ENCODE data around the gene PSMB5.

The PSMB5 gene

DNA sequence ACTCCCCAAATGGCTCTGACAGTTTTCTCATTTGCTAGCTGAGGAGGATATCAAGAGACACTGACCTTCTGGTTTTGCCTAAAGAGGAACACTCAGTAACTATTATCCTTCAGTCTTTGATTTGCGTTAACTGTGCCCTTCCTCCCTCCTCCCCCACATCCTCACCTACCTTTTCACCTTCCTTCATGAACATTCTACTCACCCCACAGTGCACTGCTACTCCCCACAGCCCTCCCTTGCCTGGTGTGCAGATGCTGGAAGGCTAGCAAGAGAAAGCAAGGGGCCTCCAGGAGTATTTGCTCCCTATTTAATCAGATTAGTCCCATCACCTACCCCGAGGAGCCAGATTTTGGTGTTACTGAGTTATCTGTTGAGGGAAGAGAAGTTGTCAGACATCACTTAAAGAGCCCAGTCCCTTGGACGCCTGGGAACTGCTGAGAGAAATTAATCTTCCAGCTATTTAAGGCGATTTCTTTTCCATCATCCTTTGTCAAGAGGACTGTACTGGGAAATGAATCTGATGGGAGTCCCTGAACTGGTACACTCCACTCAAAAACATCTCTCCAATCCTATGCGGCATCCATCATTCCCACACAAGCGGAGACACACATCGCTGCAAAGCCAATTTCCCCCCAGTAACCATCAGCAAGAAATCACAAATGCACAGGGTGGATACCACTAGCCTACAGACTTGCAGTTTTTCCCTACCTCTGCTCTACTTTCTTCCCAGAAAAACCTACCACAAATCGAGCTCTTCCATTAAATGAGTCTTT is 11.5 kb downstream of the PSMB5 start:
- in situ Hi-C loops (cut with MboI; ENCODE audit: low pct_unique_long_range_greater_than_20kb, low sequenced_read_pairs, unreplicated experiment): no loop called here
- no peak for DNase-seq (ENCODE audit: low spot score)
- TF ChIP-seq, protein P1, sequence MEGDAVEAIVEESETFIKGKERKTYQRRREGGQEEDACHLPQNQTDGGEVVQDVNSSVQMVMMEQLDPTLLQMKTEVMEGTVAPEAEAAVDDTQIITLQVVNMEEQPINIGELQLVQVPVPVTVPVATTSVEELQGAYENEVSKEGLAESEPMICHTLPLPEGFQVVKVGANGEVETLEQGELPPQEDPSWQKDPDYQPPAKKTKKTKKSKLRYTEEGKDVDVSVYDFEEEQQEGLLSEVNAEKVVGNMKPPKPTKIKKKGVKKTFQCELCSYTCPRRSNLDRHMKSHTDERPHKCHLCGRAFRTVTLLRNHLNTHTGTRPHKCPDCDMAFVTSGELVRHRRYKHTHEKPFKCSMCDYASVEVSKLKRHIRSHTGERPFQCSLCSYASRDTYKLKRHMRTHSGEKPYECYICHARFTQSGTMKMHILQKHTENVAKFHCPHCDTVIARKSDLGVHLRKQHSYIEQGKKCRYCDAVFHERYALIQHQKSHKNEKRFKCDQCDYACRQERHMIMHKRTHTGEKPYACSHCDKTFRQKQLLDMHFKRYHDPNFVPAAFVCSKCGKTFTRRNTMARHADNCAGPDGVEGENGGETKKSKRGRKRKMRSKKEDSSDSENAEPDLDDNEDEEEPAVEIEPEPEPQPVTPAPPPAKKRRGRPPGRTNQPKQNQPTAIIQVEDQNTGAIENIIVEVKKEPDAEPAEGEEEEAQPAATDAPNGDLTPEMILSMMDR (IDR thresholded peaks at IDR 0.05; ENCODE audit: extremely low read depth, insufficient read depth, missing control alignments): no peak

DNA sequence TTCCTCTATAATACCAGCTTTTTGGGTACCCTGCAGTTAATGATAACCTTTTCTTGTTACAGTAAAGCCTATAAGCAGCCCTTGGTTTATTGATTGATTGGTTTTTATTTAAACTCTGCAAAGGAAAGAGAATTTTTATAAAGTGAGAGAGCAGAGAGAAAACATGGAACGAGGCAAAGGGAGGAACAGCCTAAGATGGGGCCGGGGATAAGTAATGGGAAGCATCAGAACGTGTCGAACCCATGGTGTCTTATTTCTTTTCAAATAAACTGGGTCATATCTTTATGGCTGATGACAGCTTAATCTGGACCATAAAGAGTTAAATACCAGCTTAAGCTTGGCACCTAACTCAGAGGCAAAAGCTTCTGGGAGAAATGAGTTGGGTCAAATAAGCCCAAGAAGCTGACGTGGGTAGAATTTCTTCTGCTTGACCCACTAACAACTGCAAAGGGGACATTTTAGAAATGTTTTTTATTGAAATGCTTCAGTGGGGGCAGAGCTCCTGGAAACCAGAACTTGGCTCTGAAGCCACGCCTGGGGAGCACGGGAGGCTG is 12.7 kb downstream of the PSMB5 start:
- no peak for DNase-seq (ENCODE audit: low spot score)
- in situ Hi-C loops (cut with MboI; ENCODE audit: low pct_unique_long_range_greater_than_20kb, low sequenced_read_pairs, unreplicated experiment): no loop called here
- TF ChIP-seq, protein P1 (IDR thresholded peaks at IDR 0.05; ENCODE audit: extremely low read depth, insufficient read depth, missing control alignments): no peak

DNA sequence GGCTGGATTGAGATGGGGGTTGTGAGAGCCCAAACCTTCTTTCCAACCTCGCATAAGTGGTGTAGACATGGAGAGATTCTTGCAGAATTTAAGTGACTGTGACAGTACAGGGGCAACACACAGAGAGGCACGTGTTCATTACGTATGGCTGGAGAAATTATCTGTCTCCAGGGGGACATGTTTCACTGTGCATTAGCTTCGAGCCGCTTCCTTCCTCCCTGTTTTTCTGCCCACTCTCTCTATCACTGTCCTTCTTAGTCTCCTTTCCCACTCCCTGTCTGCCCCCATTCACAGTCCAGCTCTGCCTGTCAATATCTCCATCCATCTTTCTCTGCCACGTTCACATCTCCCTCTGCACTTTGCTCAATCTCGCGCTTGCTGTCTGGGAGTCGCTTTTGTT is 13.3 kb downstream of the PSMB5 start:
- in situ Hi-C loops (cut with MboI; ENCODE audit: low pct_unique_long_range_greater_than_20kb, low sequenced_read_pairs, unreplicated experiment): no loop called here
- DNase-seq (ENCODE audit: low spot score): no peak
- TF ChIP-seq, protein P1 (IDR thresholded peaks at IDR 0.05; ENCODE audit: extremely low read depth, insufficient read depth, missing control alignments): no peak

DNA sequence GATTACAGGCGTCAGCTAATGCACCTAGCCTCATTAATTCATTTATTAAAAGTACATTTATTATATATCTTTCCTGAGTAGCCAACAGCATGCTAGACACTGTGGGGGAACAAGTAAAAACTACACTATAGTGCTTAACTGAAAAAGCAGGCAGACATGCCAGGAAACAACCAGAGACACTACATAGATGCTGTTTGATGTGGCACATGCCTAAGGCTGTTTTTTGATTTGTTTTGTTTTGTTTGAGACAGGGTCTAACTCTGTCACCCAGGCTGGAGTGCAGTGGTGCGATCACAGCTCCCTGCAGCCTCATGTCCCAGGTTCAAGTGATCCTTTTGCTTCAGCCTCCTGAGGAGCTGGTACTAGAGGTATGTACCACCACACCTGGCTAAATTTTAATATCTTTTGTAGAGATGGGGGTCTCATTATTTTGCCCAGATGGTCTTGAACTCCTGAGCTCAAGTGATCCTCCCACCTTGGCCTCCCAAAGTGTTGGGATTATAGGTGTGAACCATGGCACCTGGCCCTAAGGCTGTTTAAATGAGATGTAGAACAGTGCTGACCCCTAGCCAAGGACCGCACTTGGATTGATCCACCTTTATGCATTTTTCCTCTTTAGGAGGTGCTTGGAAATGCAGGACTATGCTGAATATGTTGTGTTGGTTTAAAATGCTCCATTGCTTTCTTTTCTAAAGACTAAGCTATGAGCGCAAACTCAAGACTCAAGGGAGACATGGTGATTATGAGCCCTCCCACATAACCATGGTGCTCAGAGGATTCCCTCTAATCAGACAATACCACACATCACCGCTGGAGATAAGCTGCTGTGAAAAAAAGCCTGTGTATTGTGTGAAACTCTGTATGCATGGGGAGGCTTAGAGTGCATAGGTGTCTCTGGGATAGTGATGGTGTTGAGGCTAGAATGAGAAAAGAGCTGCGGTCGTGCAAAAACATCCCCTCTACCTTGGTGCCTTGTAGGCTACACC is 14.3 kb downstream of the PSMB5 start:
- in situ Hi-C loops (cut with MboI; ENCODE audit: low pct_unique_long_range_greater_than_20kb, low sequenced_read_pairs, unreplicated experiment): no loop called here

DNA sequence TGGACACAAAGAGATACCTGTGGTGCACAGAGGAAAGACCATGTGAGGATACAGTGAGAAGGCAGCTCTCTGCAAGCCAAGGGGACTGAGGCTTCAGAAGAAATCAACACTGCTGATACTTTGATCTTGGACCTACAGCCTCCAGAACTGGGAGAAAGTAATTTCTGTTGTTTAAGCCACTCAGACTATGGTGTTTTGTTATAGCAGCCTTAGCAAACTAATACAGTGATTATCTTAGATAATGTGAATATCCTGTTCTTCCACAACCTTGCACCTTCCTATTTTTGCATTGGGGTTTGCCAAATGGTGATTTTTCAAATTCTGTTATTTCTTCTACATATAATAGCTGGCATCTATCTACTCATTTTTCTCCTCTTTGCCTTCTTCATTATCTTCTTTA is 16.6 kb downstream of the PSMB5 start:
- no peak for DNase-seq (ENCODE audit: low spot score)
- in situ Hi-C loops (cut with MboI; ENCODE audit: low pct_unique_long_range_greater_than_20kb, low sequenced_read_pairs, unreplicated experiment): no loop called here
- TF ChIP-seq, protein P1 (IDR thresholded peaks at IDR 0.05; ENCODE audit: extremely low read depth, insufficient read depth, missing control alignments): no peak

More for the DNA sequence above, 14.3 kb downstream of the PSMB5 start:
- DNase-seq (ENCODE audit: low spot score): no peak
- TF ChIP-seq, protein P1 (IDR thresholded peaks at IDR 0.05; ENCODE audit: extremely low read depth, insufficient read depth, missing control alignments): no peak

DNA sequence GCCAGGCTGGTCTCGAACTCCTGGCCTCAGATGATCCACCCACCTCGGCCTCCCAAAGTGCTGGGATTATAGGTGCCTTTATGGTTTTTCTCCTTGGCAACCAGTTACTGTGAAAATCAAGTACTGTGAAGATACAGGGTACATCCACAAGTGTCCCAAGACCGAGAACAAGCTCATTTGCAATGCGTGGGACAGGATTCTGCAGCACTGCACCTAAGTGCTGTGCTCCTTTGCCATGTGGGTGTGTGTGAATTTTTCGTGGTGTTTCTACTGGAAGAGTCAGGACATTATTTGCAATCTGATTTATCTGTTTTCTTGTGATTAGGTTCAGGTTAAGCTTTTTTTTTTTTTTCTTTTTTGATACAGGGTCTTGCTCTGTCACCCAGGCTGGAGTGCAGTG is 17.6 kb downstream of the PSMB5 start:
- in situ Hi-C loops (cut with MboI; ENCODE audit: low pct_unique_long_range_greater_than_20kb, low sequenced_read_pairs, unreplicated experiment): no loop called here
- no peak for DNase-seq (ENCODE audit: low spot score)
- TF ChIP-seq, protein P1 (IDR thresholded peaks at IDR 0.05; ENCODE audit: extremely low read depth, insufficient read depth, missing control alignments): no peak
